Vagina (tissue), 2 donors: Measurements from ENCODE around the gene PRPF38B. TPM values are rescaled to one million over a fixed set of nuclear protein-coding genes. Genes with fewer than 3 reads are reported as not detected.

Experiments used
- DNase-seq, 2 donors: peaks; one replicate each; pipeline ENCODE4 v3.0.0-alpha.2; 2017; ENCODE audit errors: extremely low spot score in 2 of 2
- H3K27ac ChIP-seq: fragments of 200-600 bp; sonication (generic); one replicate; pipeline ENCODE4 v1.5.1; 2019
- H3K27me3 ChIP-seq: fragments of 200-600 bp; sonication (generic); one replicate; pipeline ENCODE4 v1.5.1; 2019
- H3K36me3 ChIP-seq, 2 donors: fragments of 200-600 bp; sonication (generic); one replicate each; pipeline ENCODE4 v1.5.1; 2017 to 2019
- H3K4me1 ChIP-seq: fragments of 200-600 bp; sonication (generic); one replicate; pipeline ENCODE4 v1.5.1; 2019
- H3K4me3 ChIP-seq, 2 donors: fragments of 200-600 bp; sonication (generic); 1 replicate in 1 of 2; 2 replicates in 1 of 2; pipeline ENCODE4 v1.5.1; 2016 to 2019
- H3K9me3 ChIP-seq: fragments of 200-600 bp; sonication (generic); one replicate; pipeline ENCODE4 v1.5.1; 2019
- CTCF ChIP-seq, 3 experiments: fragments of 450-650 bp in 2 of 3; fragments of 200-600 bp in 1 of 3; sonication (generic) in 1 of 3; IDR thresholded peaks; one replicate each; pipeline ENCODE4 v1.5.1; 2017 to 2019; ENCODE audit warnings: antibody characterized with exemption in 3 of 3, mild to moderate bottlenecking in 2 of 3, moderate library complexity in 2 of 3
- POLR2A ChIP-seq, 2 donors: fragments of 450-650 bp; IDR thresholded peaks; one replicate each; pipeline ENCODE4 v1.6.1; 2017; ENCODE audit warnings: antibody characterized with exemption in 2 of 2, mild to moderate bottlenecking in 2 of 2, moderate library complexity in 2 of 2
- POLR2AphosphoS5 ChIP-seq, 2 donors: sonication (generic); formaldehyde crosslinking; IDR thresholded peaks; one replicate each; pipeline ENCODE4 v1.9.0; 2017; ENCODE audit warnings: antibody characterized with exemption in 2 of 2, mild to moderate bottlenecking in 2 of 2, low read depth in 1 of 2; ENCODE audit not compliant: insufficient read depth in 1 of 2
- intact Hi-C: fragments of 100-400 bp; cut with DNase I; formaldehyde crosslinking; loops from one replicate; pipeline ENCODE4 v1.15.1; 2023
- total RNA-seq: library from RNA; depleted of rRNA; stranded (reverse); fragments of >200 nt; gene quantifications from one replicate; pipeline ENCODE4 v1.2.3, GENCODE V29; 2016

The PRPF38B gene
- total RNA-seq, 1 donor from 2014 or later: 27.0 TPM

GRCh38 chr1:108732398-108732797 is 40.3 kb downstream of the PRPF38B start:
- TF ChIP-seq CTCF (IDR thresholded peaks at IDR 0.05) (no peak), POLR2AphosphoS5 (IDR thresholded peaks at IDR 0.05; ENCODE audit: insufficient read depth in 1 of 2, low read depth in 1 of 2) (no peak), POLR2A (IDR thresholded peaks at IDR 0.05) (no peak)

GRCh38 chr1:108734171-108734865 is 42.2 kb downstream of the PRPF38B start:
- TF ChIP-seq POLR2A (IDR thresholded peaks at IDR 0.05): no peak
- TF ChIP-seq POLR2AphosphoS5 (IDR thresholded peaks at IDR 0.05; ENCODE audit: insufficient read depth in 1 of 2, low read depth in 1 of 2): no peak
- TF ChIP-seq CTCF (IDR thresholded peaks at IDR 0.05): no peak
- H3K4me3 ChIP-seq: no peak overlapping the region
- no peak for DNase-seq
- no peak overlapping the region for H3K27ac ChIP-seq
- H3K36me3 ChIP-seq: no peaks in the 10 kb centered on the region
- no peaks in the 10 kb centered on the region for H3K4me1 ChIP-seq
- intact Hi-C loops: no loop called here
- no peaks in the 10 kb centered on the region for H3K9me3 ChIP-seq
- H3K27me3 ChIP-seq: no peaks in the 10 kb centered on the region

More at GRCh38 chr1:108732398-108732797, 40.3 kb downstream of the PRPF38B start:
- H3K36me3 ChIP-seq: no peaks in the 10 kb centered on the region
- no peaks in the 10 kb centered on the region for H3K27me3 ChIP-seq
- no peak for DNase-seq
- H3K9me3 ChIP-seq: no peaks in the 10 kb centered on the region
- no peaks in the 10 kb centered on the region for H3K4me1 ChIP-seq
- intact Hi-C loops: no loop called here
- no peak overlapping the region for H3K27ac ChIP-seq
- no peak overlapping the region for H3K4me3 ChIP-seq

GRCh38 chr1:108742253-108742652 is 50.1 kb downstream of the PRPF38B start:
- no peak for DNase-seq
- Histone ChIP-seq H3K27ac (no peak overlapping the region), H3K9me3 (no peaks in the 10 kb centered on the region), H3K4me3 (no peak overlapping the region), H3K27me3 (no peaks in the 10 kb centered on the region), H3K36me3 (no peaks in the 10 kb centered on the region), H3K4me1 (peaks cover under 1% of the 10 kb centered on the region)
- intact Hi-C loops: no loop called here
- TF ChIP-seq CTCF (IDR thresholded peaks at IDR 0.05): no peak
- TF ChIP-seq POLR2AphosphoS5 (IDR thresholded peaks at IDR 0.05; ENCODE audit: insufficient read depth in 1 of 2, low read depth in 1 of 2): no peak
- no peak for TF ChIP-seq POLR2A (IDR thresholded peaks at IDR 0.05)

- peak overlapping the region; percentile 86 to 94 for H3K4me3 ChIP-seq
- no peak for TF ChIP-seq CTCF (IDR thresholded peaks at IDR 0.05)
- no peaks in the 10 kb centered on the region for H3K36me3 ChIP-seq
- no peaks in the 10 kb centered on the region for H3K27me3 ChIP-seq
- peak overlapping the region; percentile 99 for H3K27ac ChIP-seq
- H3K9me3 ChIP-seq: no peaks in the 10 kb centered on the region
- intact Hi-C loops: no loop called here
- H3K4me1 ChIP-seq: peaks cover 38% of the 10 kb centered on the region
- no peak for DNase-seq
Measured at GRCh38 chr1:108745980-108746381, 53.9 kb downstream of the PRPF38B start.

GRCh38 chr1:108746382-108747170 is 54.5 kb downstream of the PRPF38B start, which contains the start of gene STXBP3:
Gene STXBP3 (plus strand): TSS chr1:108746674. CDS start chr1:108746738, 64 bp downstream.
- DNase-seq: peak; percentile 98 to 100
- Histone ChIP-seq H3K4me1 (peaks cover 43% of the 10 kb centered on the region), H3K9me3 (no peaks in the 10 kb centered on the region), H3K36me3 (no peaks in the 10 kb centered on the region), H3K27me3 (no peaks in the 10 kb centered on the region), H3K4me3 (peak within 1 kb of the TSS; percentile 86 to 94), H3K27ac (peak within 1 kb of the TSS; percentile 99)
- intact Hi-C loops: no loop called here
- TF ChIP-seq CTCF (IDR thresholded peaks at IDR 0.05): peak; percentile 85 to 98 (median 90)
- peak; percentile 92 to 98 for TF ChIP-seq POLR2A (IDR thresholded peaks at IDR 0.05)
- peak; percentile 96 to 100 for TF ChIP-seq POLR2AphosphoS5 (IDR thresholded peaks at IDR 0.05; ENCODE audit: insufficient read depth in 1 of 2, low read depth in 1 of 2)
